Endothelial cell of umbilical vein (primary cell): ENCODE results near the gene TRIM16.
"Not testable (repeated sequence)": the region's sequence is repeated elsewhere in the genome, so short reads cannot be mapped to it uniquely, and the experiment has no call there.

Source experiments
- CTCF ChIP-seq, 2 donors: IDR thresholded peaks; 1 replicate in 1 of 2; 2 replicates in 1 of 2; pipeline ENCODE4 v1.5.1; 2011; ENCODE audit warnings: low read length in 2 of 2, mild to moderate bottlenecking in 2 of 2, moderate library complexity in 2 of 2, control low read depth in 1 of 2, inconsistent platforms in 1 of 2, low read depth in 1 of 2; ENCODE audit not compliant: insufficient read depth in 1 of 2; ENCODE audit errors: extremely low read depth in 1 of 2
- JUN ChIP-seq: IDR thresholded peaks from 2 replicates; pipeline ENCODE4 v1.6.1; 2011; ENCODE audit warnings: borderline replicate concordance, low read depth; ENCODE audit not compliant: insufficient read length, insufficient read depth
- MAX ChIP-seq: IDR thresholded peaks from 2 replicates; pipeline ENCODE4 v1.6.1; 2011; ENCODE audit not compliant: insufficient read depth, insufficient read length
- MYC ChIP-seq: IDR thresholded peaks from one replicate; pipeline ENCODE4 v1.6.1; 2011; ENCODE audit warnings: mild to moderate bottlenecking, low read depth, low read length
- POLR2A ChIP-seq: IDR thresholded peaks from 2 replicates; pipeline ENCODE4 v1.6.1; 2012; ENCODE audit warnings: low read depth, mild to moderate bottlenecking, control low read depth, low read length
- POLR2AphosphoS5 ChIP-seq: IDR thresholded peaks from 2 replicates; pipeline ENCODE4 v1.6.1; 2012; ENCODE audit warnings: low read depth, mild to moderate bottlenecking, control low read depth, low read length, moderate library complexity; ENCODE audit not compliant: insufficient read depth

- TF ChIP-seq POLR2A; CTCF (IDR thresholded peaks at IDR 0.05; ENCODE audit: extremely low read depth in 1 of 2, insufficient read depth in 1 of 2, low read depth in 1 of 2, low read length in 2 of 2); POLR2AphosphoS5; MYC; MAX; JUN: not testable (repeated sequence)
Measured at GRCh38 chr17:15616828-15617227, 67.3 kb downstream of the TRIM16 start.
